Heart right ventricle (tissue), 16 donors: ENCODE data around the gene MED17. TPM values are rescaled to one million over a fixed set of nuclear protein-coding genes. Genes with fewer than 3 reads are reported as not detected.

Experiments
- ATAC-seq, 8 donors: fragments of 200-7000 bp; cut with Tn5 transposase; one replicate each; pipeline ENCODE4 v1.9.1; 2020; ENCODE audit warnings: mild to moderate bottlenecking in 8 of 8, moderate library complexity in 8 of 8, moderate number of reproducible peaks in 1 of 8
- DNase-seq, 2 donors: peaks; one replicate each; pipeline ENCODE4 v3.0.0-alpha.2; 2020
- H3K27ac ChIP-seq, 10 donors: fragments of 200-600 bp; sonication (generic) in 2 of 10; one replicate each; pipeline versions ENCODE4 v1.5.0 to v1.8.0; 2020 to 2022; ENCODE audit warnings: mild to moderate bottlenecking in 3 of 10
- H3K27me3 ChIP-seq, 7 donors: fragments of 200-600 bp; one replicate each; pipeline ENCODE4 v1.8.0; 2021 to 2022; ENCODE audit warnings: mild to moderate bottlenecking in 2 of 7
- H3K36me3 ChIP-seq, 9 donors: fragments of 200-600 bp; sonication (generic) in 1 of 9; one replicate each; pipeline versions ENCODE4 v1.5.0 to v1.8.0; 2020 to 2022; ENCODE audit warnings: mild to moderate bottlenecking in 2 of 9
- H3K4me1 ChIP-seq, 9 donors: fragments of 200-600 bp; sonication (generic) in 1 of 9; one replicate each; pipeline versions ENCODE4 v1.5.0 to v1.8.0; 2020 to 2022; ENCODE audit warnings: mild to moderate bottlenecking in 4 of 9
- H3K4me3 ChIP-seq, 10 donors: fragments of 200-600 bp; sonication (generic) in 2 of 10; one replicate each; pipeline versions ENCODE4 v1.5.0 to v1.8.0; 2020 to 2022; ENCODE audit warnings: mild to moderate bottlenecking in 7 of 10, moderate library complexity in 2 of 10
- H3K9me3 ChIP-seq, 11 donors: fragments of 200-600 bp in 10 of 11; sonication (generic) in 2 of 11; one replicate each; pipeline versions ENCODE4 v1.5.0 to v1.8.0; 2013 to 2022; ENCODE audit warnings: mild to moderate bottlenecking in 2 of 11, control low read depth in 1 of 11, moderate library complexity in 1 of 11
- CTCF ChIP-seq, 9 donors: fragments of 200-600 bp; sonication (generic) in 2 of 9; IDR thresholded peaks; one replicate each; pipeline versions ENCODE4 v1.5.0 to v1.8.0; 2021 to 2022; ENCODE audit warnings: antibody characterized with exemption in 9 of 9, mild to moderate bottlenecking in 5 of 9, moderate library complexity in 1 of 9
- WGBS, 2 donors: extraction: QIAGEN DNeasy Blood & Tissue Kit; methylation state at CpG; one replicate each; pipeline ENCODE4 v1.1.7; 2013; ENCODE audit warnings: inconsistent platforms in 1 of 2; 5-methylcytosine and 5-hydroxymethylcytosine counted together
- intact Hi-C, 10 donors: fragments of 100-400 bp; cut with DNase I; formaldehyde crosslinking; loops; one replicate each; pipeline versions ENCODE4 v1.11.1 to v1.14.2; 2022
- polyA plus RNA-seq, 2 donors: library from polyadenylated mRNA; stranded (reverse); fragments of 200-250 nt; gene quantifications; one replicate each; pipeline ENCODE4 v1.2.3, GENCODE V29; 2013
- total RNA-seq, 10 donors: library from RNA; stranded (reverse); fragmentation: NEBNext Ultra II Directional in 3 of 10; extraction: Animal tissue kit (Norgen Biotek cat#: 25700) in 3 of 10; gene quantifications; one replicate each; pipeline versions ENCODE4 v1.2.1 to v1.2.4, GENCODE V29; 2021 to 2023
- donor health status: Arrhythmogenic right ventricular cardiomyopathy.
- donor health status: ischemic (EF 13 %, LVEDD 7.1; RV severe dilation, severe dysfunction).
- donor health status: healthy with polysubstance abuse.
- donor health status: DM: no; HTN: yes; CAD: no.
- donor health status: DM: no; HTN: no; CAD: no.
- donor health status: ischemic (EF 25% LVEDD 6.9; RV normal size, moderate dysfunction).
- donor health status: ischemic (EF 25% LVEDD 5.7; RV mildly dilated, moderate dysfunction).
- donor health status: healthy.
- donor health status: DM: yes; HTN: yes; CAD: no.
- donor health status: Ischemic cardiomyopathy.
- donor health status: ischemic (EF 35%, LVEDD 5.7; RV mildly dilated, moderate dysfunction).
- donor health status: nonischemic (EF 11% LVEDD 7.7; RV severe dilation, severe dysfunction).
- donor health status: DM: yes; HTN: yes; CAD: no.
- donor health status: PGD.
- donor health status: ischemic (EF 29% LVEDD 5.4; RV normal size, mild dysfunction).
- donor health status: nonischemic (EF 23%, LVEDD 6.1; RV moderate dilation, normal function).

The MED17 gene
- total and polyA plus RNA-seq, 12 donors, result 11.0 to 25.7 (median 21.5) TPM

GRCh38 chr11:93736129-93736528 lies 48.0 kb upstream of the MED17 start:
- TF ChIP-seq CTCF (IDR thresholded peaks at IDR 0.05), result no peak
- H3K9me3 ChIP-seq, result no peaks in the 10 kb centered on the region
- intact Hi-C loops, result loop anchor here in 1 of 10 donors (10.0 kb wide), 1 partner anchor 61 kb away; no protein-coding TSS in a partner anchor
- DNase-seq (no peak), ATAC-seq (no peak)
- H3K27me3 ChIP-seq, result no peaks in the 10 kb centered on the region
- no peak overlapping the region for H3K4me3 ChIP-seq
- no peak overlapping the region for H3K27ac ChIP-seq
- peaks cover 0 to 90% (median 72%) of the 10 kb centered on the region in 9 donors for H3K36me3 ChIP-seq
- peaks cover 0 to 76% (median 38%) of the 10 kb centered on the region in 9 donors for H3K4me1 ChIP-seq

- ATAC-seq (no peak), DNase-seq (no peak)
- WGBS, 2 donors, result 65 to 72% methylated on average over 6 of the region's 6 CpGs
- H3K4me1 ChIP-seq, result peaks cover 0 to 79% (median 45%) of the 10 kb centered on the region in 9 donors
- intact Hi-C loops, result loop anchor here in 1 of 10 donors (10.0 kb wide), 1 partner anchor 63 kb away; no protein-coding TSS in a partner anchor
- no peaks in the 10 kb centered on the region for H3K27me3 ChIP-seq
- peak overlapping the region in 1 of 10 donors; percentile 12 for H3K27ac ChIP-seq
- H3K36me3 ChIP-seq, result peaks cover 0 to 72% (median 52%) of the 10 kb centered on the region in 9 donors
- TF ChIP-seq CTCF (IDR thresholded peaks at IDR 0.05), result no peak
- H3K4me3 ChIP-seq, result peak overlapping the region in 2 of 10 donors; percentile 6 to 85
- no peaks in the 10 kb centered on the region for H3K9me3 ChIP-seq
Measured at GRCh38 chr11:93737904-93738612, 46.0 kb upstream of the MED17 start.

GRCh38 chr11:93738647-93739081 lies 45.4 kb upstream of the MED17 start:
- Histone ChIP-seq H3K27me3 (no peaks in the 10 kb centered on the region), H3K9me3 (no peaks in the 10 kb centered on the region), H3K4me3 (peak overlapping the region in 4 of 10 donors; percentile 6 to 97 (median 46)), H3K36me3 (peaks cover 0 to 72% (median 46%) of the 10 kb centered on the region in 9 donors), H3K4me1 (peaks cover 0 to 73% (median 45%) of the 10 kb centered on the region in 9 donors), H3K27ac (no peak overlapping the region)
- TF ChIP-seq CTCF (IDR thresholded peaks at IDR 0.05), result no peak
- intact Hi-C loops, result loop anchor here in 1 of 10 donors (10.0 kb wide), 1 partner anchor 64 kb away; no protein-coding TSS in a partner anchor
- no peak for ATAC-seq
- WGBS, 2 donors, result 67 to 71% methylated on average over 6 of the region's 6 CpGs
- no peak for DNase-seq

GRCh38 chr11:93740031-93740729 lies 43.9 kb upstream of the MED17 start:
- DNase-seq, result no peak
- Histone ChIP-seq H3K27ac (peak overlapping the region in 7 of 10 donors; percentile 90 to 98 (median 93)), H3K4me3 (peak overlapping the region; percentile 46 to 97 (median 78)), H3K36me3 (peaks cover 0 to 60% (median 33%) of the 10 kb centered on the region in 9 donors), H3K27me3 (no peaks in the 10 kb centered on the region), H3K9me3 (no peaks in the 10 kb centered on the region), H3K4me1 (peaks cover 0 to 72% (median 49%) of the 10 kb centered on the region in 9 donors)
- intact Hi-C loops, result loop anchor here in 6 of 10 donors (2.0 to 5.0 kb wide), 3 partner anchors 42 to 78 kb away; partner anchors contain the start of genes MED17 (in 6 of the 6) and CEP295 (in 1 of the 6)
- 22 to 24% methylated on average over 18 of the region's 18 CpGs for WGBS, 2 donors
- TF ChIP-seq CTCF (IDR thresholded peaks at IDR 0.05), result no peak
- ATAC-seq, result no peak
